AG09319 (cell line): ENCODE data around the gene PAXIP1.

ENCODE experiments used
- DNase-seq: peaks from one replicate; pipeline ENCODE4 v3.0.0-alpha.2; 2010; ENCODE audit warnings: low read depth; ENCODE audit errors: extremely low read depth
- CTCF ChIP-seq: IDR thresholded peaks from 2 replicates; pipeline ENCODE4 v1.5.1; 2011; ENCODE audit warnings: low read depth, mild to moderate bottlenecking, inconsistent platforms, low read length, moderate library complexity

The PAXIP1 gene

GRCh38 chr7:154967401-154967955, 35.4 kb downstream of the PAXIP1 start:
- no peak for DNase-seq
- TF ChIP-seq CTCF: no peak

GRCh38 chr7:154965014-154965413, 37.9 kb downstream of the PAXIP1 start:
- no peak for TF ChIP-seq CTCF
- DNase-seq: no peak

GRCh38 chr7:154960063-154960790, 42.7 kb downstream of the PAXIP1 start:
- no peak for DNase-seq
- no peak for TF ChIP-seq CTCF

GRCh38 chr7:154956427-154956826, 46.5 kb downstream of the PAXIP1 start:
- no peak for DNase-seq
- TF ChIP-seq CTCF: no peak

- peak; percentile 5 for DNase-seq
- TF ChIP-seq CTCF: peak; percentile 79
Measured at GRCh38 chr7:154953006-154953684, 49.8 kb downstream of the PAXIP1 start.

GRCh38 chr7:154950960-154951359, 52.0 kb downstream of the PAXIP1 start:
- TF ChIP-seq CTCF: no peak
- no peak for DNase-seq

- no peak for DNase-seq
Measured at GRCh38 chr7:154947604-154948003, 55.3 kb downstream of the PAXIP1 start.

More at GRCh38 chr7:154947604-154948003, 55.3 kb downstream of the PAXIP1 start:
- TF ChIP-seq CTCF: no peak
